Panc1 (cell line): ENCODE measurements around the gene ACLY. TPM values are rescaled to one million over a fixed set of nuclear protein-coding genes. Genes with fewer than 3 reads are reported as not detected.

Experiments
- ATAC-seq: fragments of 200-7000 bp; cut with Tn5 transposase; 2 replicates; pipeline ENCODE4 v1.9.1; 2020; ENCODE audit warnings: mild to moderate bottlenecking, moderate library complexity
- BruUV-seq: library from RNA; stranded (reverse); fragments of 400-500 nt; replicated peaks from 2 replicates; lab custom pipeline; 2021; lab: Mats Ljungman, UMichigan
- CTCF ChIA-PET: fragments of 300-600 bp; sonication (Branson Sonifier 250); formaldehyde crosslinking; loops from one replicate; lab custom pipeline; 2022; ENCODE audit warnings: antibody characterized with exemption; lab: Charles Lee
- POLR2A ChIA-PET: fragments of 300-600 bp; sonication (Branson Sonifier 250); formaldehyde crosslinking; loops from one replicate; lab custom pipeline; 2022; ENCODE audit warnings: antibody characterized with exemption; lab: Charles Lee
- DNase-seq: peaks from one replicate; pipeline ENCODE4 v3.0.0-alpha.2; 2010; ENCODE audit warnings: low read depth, low spot score
- H3K27ac ChIP-seq: 2 replicates; pipeline ENCODE4 v1.5.1; 2011; ENCODE audit warnings: mild to moderate bottlenecking, low read length, inconsistent platforms
- H3K27me3 ChIP-seq: fragments of 200-500 bp; sonication (Bioruptor generic); 2 replicates; pipeline ENCODE4 v1.6.0; 2014; ENCODE audit warnings: low read length, inconsistent platforms; ENCODE audit not compliant: control insufficient read depth, insufficient read depth
- H3K36me3 ChIP-seq: fragments of 200-500 bp; sonication (Bioruptor generic); 2 replicates; pipeline ENCODE4 v1.5.1; 2014; ENCODE audit warnings: inconsistent platforms, mild to moderate bottlenecking, low read length, moderate library complexity; ENCODE audit not compliant: control insufficient read depth, insufficient read depth
- H3K4me1 ChIP-seq: 2 replicates; pipeline ENCODE4 v1.5.1; 2011; ENCODE audit warnings: inconsistent platforms, mild to moderate bottlenecking, low read length, moderate library complexity; ENCODE audit not compliant: control insufficient read depth, insufficient read depth
- H3K4me3 ChIP-seq, 2 experiments: 2 replicates each; pipeline ENCODE4 v1.5.1; 2011 to 2012; ENCODE audit warnings: low read depth in 2 of 2, low read length in 2 of 2, mild to moderate bottlenecking in 2 of 2, inconsistent platforms in 1 of 2, moderate library complexity in 1 of 2
- H3K9me3 ChIP-seq: fragments of 200-500 bp; sonication (Bioruptor generic); 2 replicates; pipeline ENCODE4 v1.5.1; 2014; ENCODE audit warnings: low read depth, mild to moderate bottlenecking, inconsistent platforms, low read length, moderate library complexity; ENCODE audit not compliant: control insufficient read depth, insufficient read depth
- POLR2AphosphoS5 ChIP-seq: IDR thresholded peaks from 2 replicates; pipeline ENCODE4 v1.6.1; 2012; ENCODE audit warnings: mild to moderate bottlenecking, low read depth, low read length, moderate library complexity
- SIN3A ChIP-seq: IDR thresholded peaks from 2 replicates; pipeline ENCODE4 v1.6.1; 2012; ENCODE audit warnings: low read depth, mild to moderate bottlenecking, low read length, moderate library complexity, borderline replicate concordance; ENCODE audit not compliant: insufficient read depth
- TCF7L2 ChIP-seq: IDR thresholded peaks from 2 replicates; pipeline ENCODE4 v1.6.1; 2011; ENCODE audit warnings: mild to moderate bottlenecking, low read depth, low read length, inconsistent platforms
- in situ Hi-C: cut with HindIII; loops from 2 replicates; pipeline ENCODE4 v1.10.0; 2016; ENCODE audit warnings: low sequenced_read_pairs, low pct_unique_long_range_greater_than_20kb
- intact Hi-C: fragments of 100-400 bp; cut with micrococcal nuclease; formaldehyde crosslinking; loops from one replicate; pipeline ENCODE4 v1.10.0; 2022; ENCODE audit not compliant: unreplicated experiment
- total RNA-seq: library from RNA; stranded (reverse); gene quantifications from one replicate; pipeline ENCODE4 v1.2.1, GENCODE V29; 2021; ENCODE audit not compliant: unreplicated experiment
- TF ChIP-seq, protein P1 (sequence below), 2 experiments: IDR thresholded peaks; 2 replicates each; pipeline ENCODE4 v1.6.1; 2011 to 2012; ENCODE audit warnings: low read depth in 2 of 2, control low read depth in 1 of 2, low read length in 1 of 2, mild to moderate bottlenecking in 1 of 2, moderate library complexity in 1 of 2; ENCODE audit not compliant: insufficient read depth in 1 of 2
- TF ChIP-seq, protein P2 (sequence below): fragments of 450-650 bp; IDR thresholded peaks from 2 replicates; pipeline ENCODE4 v1.5.1; 2017; ENCODE audit warnings: mild to moderate bottlenecking

The ACLY gene
- total RNA-seq, 1 experiment from 2014 or later: 225 TPM

DNA sequence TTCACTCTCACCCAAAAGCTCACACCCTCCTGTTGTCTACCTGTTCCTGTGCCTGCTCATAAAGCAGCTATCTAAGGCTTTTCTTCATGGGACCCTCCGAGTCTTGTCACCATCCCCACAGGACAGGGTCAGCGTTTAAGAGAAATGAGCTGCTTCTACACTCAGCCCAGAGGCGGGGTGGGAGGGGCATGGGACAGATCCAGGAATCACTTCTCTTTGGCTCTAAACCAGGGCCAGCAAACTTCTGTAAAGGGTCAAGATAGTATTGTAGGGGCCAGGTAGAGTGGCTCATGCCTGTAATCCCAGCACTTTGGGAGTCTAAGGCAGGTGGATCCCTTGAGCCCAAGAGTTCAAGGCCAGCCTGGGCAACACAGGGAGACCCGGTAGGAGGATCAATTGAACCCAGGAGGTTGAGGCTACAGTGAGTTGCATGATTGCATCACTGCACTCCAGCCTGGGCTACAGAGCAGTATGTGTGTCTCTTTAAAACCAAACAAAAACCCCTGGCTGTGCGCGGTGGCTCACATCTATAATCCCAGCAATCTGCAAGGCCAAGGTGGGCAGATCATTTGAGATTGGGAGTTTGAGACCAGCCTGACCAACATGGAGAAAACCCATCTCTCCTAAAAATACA is 30.3 kb downstream of the ACLY start:
- ChIA-PET CTCF (no interaction called here), POLR2A (interaction anchor here (0.6 kb wide), 1 partner anchor 42 kb away, joined by 3 read pairs; the partner anchor contains the start of gene ODAD4)
- H3K9me3 ChIP-seq: no peaks in the 10 kb centered on the region
- in situ Hi-C loops: no loop called here
- no TSS peak for BruUV-seq
- no peaks in the 10 kb centered on the region for H3K27me3 ChIP-seq
- intact Hi-C loops: no loop called here
- H3K4me3 ChIP-seq: no peak overlapping the region
- no peak for TF ChIP-seq SIN3A
- TF ChIP-seq, protein P1, sequence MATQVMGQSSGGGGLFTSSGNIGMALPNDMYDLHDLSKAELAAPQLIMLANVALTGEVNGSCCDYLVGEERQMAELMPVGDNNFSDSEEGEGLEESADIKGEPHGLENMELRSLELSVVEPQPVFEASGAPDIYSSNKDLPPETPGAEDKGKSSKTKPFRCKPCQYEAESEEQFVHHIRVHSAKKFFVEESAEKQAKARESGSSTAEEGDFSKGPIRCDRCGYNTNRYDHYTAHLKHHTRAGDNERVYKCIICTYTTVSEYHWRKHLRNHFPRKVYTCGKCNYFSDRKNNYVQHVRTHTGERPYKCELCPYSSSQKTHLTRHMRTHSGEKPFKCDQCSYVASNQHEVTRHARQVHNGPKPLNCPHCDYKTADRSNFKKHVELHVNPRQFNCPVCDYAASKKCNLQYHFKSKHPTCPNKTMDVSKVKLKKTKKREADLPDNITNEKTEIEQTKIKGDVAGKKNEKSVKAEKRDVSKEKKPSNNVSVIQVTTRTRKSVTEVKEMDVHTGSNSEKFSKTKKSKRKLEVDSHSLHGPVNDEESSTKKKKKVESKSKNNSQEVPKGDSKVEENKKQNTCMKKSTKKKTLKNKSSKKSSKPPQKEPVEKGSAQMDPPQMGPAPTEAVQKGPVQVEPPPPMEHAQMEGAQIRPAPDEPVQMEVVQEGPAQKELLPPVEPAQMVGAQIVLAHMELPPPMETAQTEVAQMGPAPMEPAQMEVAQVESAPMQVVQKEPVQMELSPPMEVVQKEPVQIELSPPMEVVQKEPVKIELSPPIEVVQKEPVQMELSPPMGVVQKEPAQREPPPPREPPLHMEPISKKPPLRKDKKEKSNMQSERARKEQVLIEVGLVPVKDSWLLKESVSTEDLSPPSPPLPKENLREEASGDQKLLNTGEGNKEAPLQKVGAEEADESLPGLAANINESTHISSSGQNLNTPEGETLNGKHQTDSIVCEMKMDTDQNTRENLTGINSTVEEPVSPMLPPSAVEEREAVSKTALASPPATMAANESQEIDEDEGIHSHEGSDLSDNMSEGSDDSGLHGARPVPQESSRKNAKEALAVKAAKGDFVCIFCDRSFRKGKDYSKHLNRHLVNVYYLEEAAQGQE (IDR thresholded peaks at IDR 0.05; ENCODE audit: insufficient read depth in 1 of 2, low read depth in 2 of 2, low read length in 1 of 2): no peak
- TF ChIP-seq POLR2AphosphoS5: no peak
- TF ChIP-seq, protein P2, sequence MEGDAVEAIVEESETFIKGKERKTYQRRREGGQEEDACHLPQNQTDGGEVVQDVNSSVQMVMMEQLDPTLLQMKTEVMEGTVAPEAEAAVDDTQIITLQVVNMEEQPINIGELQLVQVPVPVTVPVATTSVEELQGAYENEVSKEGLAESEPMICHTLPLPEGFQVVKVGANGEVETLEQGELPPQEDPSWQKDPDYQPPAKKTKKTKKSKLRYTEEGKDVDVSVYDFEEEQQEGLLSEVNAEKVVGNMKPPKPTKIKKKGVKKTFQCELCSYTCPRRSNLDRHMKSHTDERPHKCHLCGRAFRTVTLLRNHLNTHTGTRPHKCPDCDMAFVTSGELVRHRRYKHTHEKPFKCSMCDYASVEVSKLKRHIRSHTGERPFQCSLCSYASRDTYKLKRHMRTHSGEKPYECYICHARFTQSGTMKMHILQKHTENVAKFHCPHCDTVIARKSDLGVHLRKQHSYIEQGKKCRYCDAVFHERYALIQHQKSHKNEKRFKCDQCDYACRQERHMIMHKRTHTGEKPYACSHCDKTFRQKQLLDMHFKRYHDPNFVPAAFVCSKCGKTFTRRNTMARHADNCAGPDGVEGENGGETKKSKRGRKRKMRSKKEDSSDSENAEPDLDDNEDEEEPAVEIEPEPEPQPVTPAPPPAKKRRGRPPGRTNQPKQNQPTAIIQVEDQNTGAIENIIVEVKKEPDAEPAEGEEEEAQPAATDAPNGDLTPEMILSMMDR: no peak
- TF ChIP-seq TCF7L2: no peak
- ATAC-seq: no peak
- H3K27ac ChIP-seq: no peak overlapping the region
- no peaks in the 10 kb centered on the region for H3K4me1 ChIP-seq
- H3K36me3 ChIP-seq: peaks cover 14% of the 10 kb centered on the region
- DNase-seq: no peak

DNA sequence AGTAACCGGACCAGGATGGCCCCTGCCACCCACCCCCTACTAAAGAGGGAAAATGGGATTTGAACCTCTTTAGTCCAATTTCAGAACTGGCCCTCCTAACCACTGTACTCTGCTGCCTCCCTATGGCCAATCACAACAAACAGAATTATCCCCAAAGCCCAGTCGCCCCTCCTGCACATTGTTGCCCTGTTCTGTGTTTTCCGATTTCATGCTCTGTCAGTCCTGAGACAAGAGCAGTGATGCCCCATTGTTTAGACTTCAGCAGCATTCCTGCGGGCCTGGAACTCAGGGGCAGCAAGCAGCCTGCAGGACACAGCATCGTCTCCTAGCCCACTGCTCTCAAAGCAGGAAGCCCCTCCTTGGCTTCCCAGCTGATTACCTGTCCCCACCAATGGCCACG is 33.0 kb downstream of the ACLY start:
- Histone ChIP-seq H3K27ac (no peak overlapping the region), H3K4me1 (no peaks in the 10 kb centered on the region), H3K9me3 (no peaks in the 10 kb centered on the region), H3K4me3 (no peak overlapping the region), H3K36me3 (peaks cover 12% of the 10 kb centered on the region), H3K27me3 (no peaks in the 10 kb centered on the region)
- intact Hi-C loops (no loop called here), in situ Hi-C loops (no loop called here)
- POLR2A ChIA-PET: no interaction called here
- CTCF ChIA-PET: no interaction called here
- ATAC-seq (no peak), DNase-seq (no peak)
- TF ChIP-seq TCF7L2 (no peak), POLR2AphosphoS5 (no peak), SIN3A (no peak)
- TF ChIP-seq, protein P2: no peak; the same call in 1 of the 2 replicates
- TF ChIP-seq, protein P1 (IDR thresholded peaks at IDR 0.05; ENCODE audit: insufficient read depth in 1 of 2, low read depth in 2 of 2, low read length in 1 of 2): no peak
- BruUV-seq: no TSS peak
